Measurements from ENCODE around the gene CFAP58. TPM values are rescaled to one million over a fixed set of nuclear protein-coding genes. Genes with fewer than 3 reads are reported as not detected.
A peak's percentile ranks its signal among the peaks of the same experiment; 100 is the strongest.

Gene CFAP58
- total and polyA plus RNA-seq, 2 donors (not counting 3 experiments of a cell fraction or from before 2014, with no cell fraction given): 0.07 to 0.29 TPM

GRCh38 chr10:104328896-104329710 is 24.5 kb upstream of the CFAP58 start:
- peaks cover 88% of the 10 kb centered on the region for H3K79me2 ChIP-seq (ENCODE audit: control insufficient read depth, insufficient read depth, low read length)
- H3K4me3 ChIP-seq (replicated peaks in 1 of 3; ENCODE audit: insufficient read depth in 1 of 3, low read depth in 1 of 3, low read length in 3 of 3): peak overlapping the region in 1 of 3 experiments; percentile 1
- H3K4me2 ChIP-seq (ENCODE audit: insufficient read depth, low read length): peak overlapping the region; percentile 71
- H3K9me1 ChIP-seq (replicated peaks; ENCODE audit: control insufficient read depth, extremely low read depth, insufficient read depth, low read length): no peaks in the 10 kb centered on the region
- DNase-seq (ENCODE audit: low read depth, low spot score): peak; percentile 86
- H3K27me3 ChIP-seq (ENCODE audit: control insufficient read depth in 2 of 2, insufficient read depth in 2 of 2, low read length in 2 of 2): no peaks in the 10 kb centered on the region
- peak overlapping the region; percentile 96 for H3K27ac ChIP-seq (ENCODE audit: insufficient read depth, low read depth, low read length)
- TF ChIP-seq JUN (IDR thresholded peaks at IDR 0.05; ENCODE audit: borderline replicate concordance, insufficient read depth, insufficient read length, low read depth): peak; percentile 80
- peak; percentile 10 for TF ChIP-seq POLR2AphosphoS5 (IDR thresholded peaks at IDR 0.05; ENCODE audit: insufficient read depth, low read depth, low read length)
- peak; percentile 93 for TF ChIP-seq FOS (IDR thresholded peaks at IDR 0.05; ENCODE audit: borderline replicate concordance, insufficient read depth, low read length)
- TF ChIP-seq MYC (IDR thresholded peaks at IDR 0.05; ENCODE audit: low read depth, low read length): peak; percentile 16
- TF ChIP-seq MAX (IDR thresholded peaks at IDR 0.05; ENCODE audit: insufficient read depth, insufficient read length): no peak
- no peaks in the 10 kb centered on the region for H4K20me1 ChIP-seq (replicated peaks; ENCODE audit: control insufficient read depth, extremely low read depth, insufficient read depth, low read length)
- no peaks in the 10 kb centered on the region for H3K36me3 ChIP-seq (ENCODE audit: control insufficient read depth in 2 of 2, extremely low read depth in 1 of 2, insufficient read depth in 2 of 2, low read length in 2 of 2)
- H3K4me1 ChIP-seq (ENCODE audit: control insufficient read depth, extremely low read depth, insufficient read depth, low read length): peaks cover 91% of the 10 kb centered on the region
- intact Hi-C loops (cut with micrococcal nuclease): loop anchor here (1.0 to 2.0 kb wide), 2 partner anchors 14 to 24 kb away; no protein-coding TSS in a partner anchor
- no peaks in the 10 kb centered on the region for H3K9me3 ChIP-seq (replicated peaks; ENCODE audit: control insufficient read depth, insufficient read depth, low read length)
- dilution Hi-C loops (cut with MboI; ENCODE audit: extremely low pct_ligation_motif_present, low sequenced_read_pairs): no loop called here
- peak; percentile 99 for FAIRE-seq
- H3K9ac ChIP-seq (replicated peaks; ENCODE audit: extremely low read depth, insufficient read depth, low read length): peak overlapping the region; percentile 89
- H2AFZ ChIP-seq (ENCODE audit: low read depth, low read length): no peak overlapping the region
- ChIA-PET CTCF (interaction anchor here (0.9 to 3.9 kb wide), 6 partner anchors 8 to 38 kb away, joined by 3 to 33 read pairs (median 3); no protein-coding TSS in a partner anchor), POLR2A (interaction anchor here (0.8 to 1.5 kb wide), 2 partner anchors 9 to 10 kb away, joined by 3 to 10 read pairs; partner anchors contain the start of gene ITPRIP)
- BruUV-seq (replicated peaks): no TSS peak
